PFSK-1 (cell line): Measurements from ENCODE around the gene TPRX2.

Experiments
- POLR2AphosphoS5 ChIP-seq: IDR thresholded peaks from 2 replicates; pipeline ENCODE4 v1.6.1; 2012; ENCODE audit warnings: low read depth, mild to moderate bottlenecking, control low read depth, low read length, moderate library complexity
- REST ChIP-seq, 2 experiments: IDR thresholded peaks; 2 replicates each; pipeline versions ENCODE4 v1.6.1 to v1.8.0; 2011 to 2012; ENCODE audit warnings: low read depth in 2 of 2, low read length in 2 of 2, control low read depth in 1 of 2, inconsistent platforms in 1 of 2, mild to moderate bottlenecking in 1 of 2, moderate library complexity in 1 of 2; ENCODE audit not compliant: insufficient read depth in 1 of 2
- SIN3A ChIP-seq: IDR thresholded peaks from 2 replicates; pipeline ENCODE4 v1.6.1; 2012; ENCODE audit warnings: mild to moderate bottlenecking, low read length, moderate library complexity, borderline replicate concordance; ENCODE audit not compliant: insufficient read depth

- TF ChIP-seq SIN3A (no peak), POLR2AphosphoS5 (no peak), REST (IDR thresholded peaks at IDR 0.05; ENCODE audit: insufficient read depth in 1 of 2, low read depth in 2 of 2, low read length in 2 of 2) (no peak)
Measured at GRCh38 chr19:47882890-47883289, 23.9 kb downstream of the TPRX2 start.
